HTERT RPE-1 (cell line): ENCODE data around the gene ACP1.

Experiments
- in situ Hi-C: fragments of 300-500 bp; cut with MboI; formaldehyde crosslinking; loops from 4 replicates; pipeline ENCODE4 v1.14.3; 2020; ENCODE audit warnings: low sequenced_read_pairs

Gene ACP1

GRCh38 chr2:279956-280649 lies 15.4 kb downstream of the ACP1 start:
- in situ Hi-C loops = no loop called here

GRCh38 chr2:280650-281110 lies 15.9 kb downstream of the ACP1 start:
- in situ Hi-C loops = no loop called here

GRCh38 chr2:281381-281780 lies 16.6 kb downstream of the ACP1 start:
- in situ Hi-C loops = no loop called here

- in situ Hi-C loops = no loop called here
Observed at GRCh38 chr2:282371-283263, 17.9 kb downstream of the ACP1 start.

GRCh38 chr2:283996-284794 lies 19.4 kb downstream of the ACP1 start:
- in situ Hi-C loops = no loop called here

GRCh38 chr2:284896-285492 lies 20.2 kb downstream of the ACP1 start:
- in situ Hi-C loops = no loop called here

GRCh38 chr2:285531-285930 lies 20.8 kb downstream of the ACP1 start:
- in situ Hi-C loops = no loop called here

GRCh38 chr2:286035-286434 lies 21.3 kb downstream of the ACP1 start:
- in situ Hi-C loops = no loop called here

GRCh38 chr2:286774-287392 lies 22.1 kb downstream of the ACP1 start:
- in situ Hi-C loops = no loop called here

GRCh38 chr2:287471-287885 lies 22.7 kb downstream of the ACP1 start:
- in situ Hi-C loops = no loop called here

- in situ Hi-C loops = no loop called here
Observed at GRCh38 chr2:287911-288757, 23.4 kb downstream of the ACP1 start, which contains the start of gene ALKAL2. Gene ALKAL2 (minus strand): TSS chr2:288091. CDS start chr2:287835, 256 bp downstream.

- in situ Hi-C loops = no loop called here
Observed at GRCh38 chr2:288758-289361, 24.1 kb downstream of the ACP1 start.

GRCh38 chr2:289362-290089 lies 24.8 kb downstream of the ACP1 start:
- in situ Hi-C loops = no loop called here

GRCh38 chr2:290090-290722 lies 25.5 kb downstream of the ACP1 start:
- in situ Hi-C loops = no loop called here

- in situ Hi-C loops = no loop called here
Observed at GRCh38 chr2:295090-295489, 30.3 kb downstream of the ACP1 start.

- in situ Hi-C loops = no loop called here
Observed at GRCh38 chr2:296354-296753, 31.6 kb downstream of the ACP1 start.

- in situ Hi-C loops = no loop called here
Observed at GRCh38 chr2:305366-305765, 40.6 kb downstream of the ACP1 start.
